Glomerular visceral epithelial cell (primary cell): Measurements from ENCODE around the gene DAB1.
"Not testable (repeated sequence)": the region's sequence is repeated elsewhere in the genome, so short reads cannot be mapped to it uniquely, and the experiment has no call there.

Source experiments
- DNase-seq: peaks from one replicate; pipeline ENCODE4 v3.0.0-alpha.2; 2016; ENCODE audit errors: extremely low spot score

The DAB1 gene

GRCh38 chr1:57360846-57361407 lies 62.9 kb downstream of the DAB1 start:
- DNase-seq, result no peak

GRCh38 chr1:57357462-57357861 lies 66.4 kb downstream of the DAB1 start:
- no peak for DNase-seq

GRCh38 chr1:57353654-57354053 lies 70.2 kb downstream of the DAB1 start:
- DNase-seq, result no peak

GRCh38 chr1:57350610-57351009 lies 73.2 kb downstream of the DAB1 start:
- no peak for DNase-seq

GRCh38 chr1:57348921-57349320 lies 74.9 kb downstream of the DAB1 start:
- no peak for DNase-seq

GRCh38 chr1:57345916-57346315 lies 77.9 kb downstream of the DAB1 start:
- no peak for DNase-seq

GRCh38 chr1:57344265-57344664 lies 79.6 kb downstream of the DAB1 start:
- DNase-seq, result no peak

GRCh38 chr1:57343298-57343915 lies 80.5 kb downstream of the DAB1 start:
- DNase-seq, result not testable (repeated sequence)

- DNase-seq, result no peak
These were observed 82.1 kb downstream of the DAB1 start for GRCh38 chr1:57341721-57342120.

- no peak for DNase-seq
These were observed 83.4 kb downstream of the DAB1 start for GRCh38 chr1:57340334-57341070.

GRCh38 chr1:57337623-57338022 lies 86.2 kb downstream of the DAB1 start:
- DNase-seq, result no peak

- no peak for DNase-seq
These were observed 87.1 kb downstream of the DAB1 start for GRCh38 chr1:57336793-57337192.

- no peak for DNase-seq
These were observed 92.2 kb downstream of the DAB1 start for GRCh38 chr1:57331620-57332019.

- no peak for DNase-seq
These were observed 93.9 kb downstream of the DAB1 start for GRCh38 chr1:57329937-57330336.

GRCh38 chr1:57329001-57329527 lies 94.8 kb downstream of the DAB1 start:
- DNase-seq, result no peak

GRCh38 chr1:57327946-57328345 lies 95.9 kb downstream of the DAB1 start:
- DNase-seq, result no peak

- no peak for DNase-seq
These were observed 96.5 kb downstream of the DAB1 start for GRCh38 chr1:57327336-57327735.

- DNase-seq, result no peak
These were observed 98.3 kb downstream of the DAB1 start for GRCh38 chr1:57325536-57325935.

- no peak for DNase-seq
These were observed 98.7 kb downstream of the DAB1 start for GRCh38 chr1:57325117-57325516.

GRCh38 chr1:57324388-57324787 lies 99.5 kb downstream of the DAB1 start:
- DNase-seq, result no peak

GRCh38 chr1:57321776-57322175 lies 102.1 kb downstream of the DAB1 start:
- no peak for DNase-seq

GRCh38 chr1:57319791-57320190 lies 104.1 kb downstream of the DAB1 start:
- DNase-seq, result no peak

GRCh38 chr1:57319165-57319564 lies 104.7 kb downstream of the DAB1 start:
- no peak for DNase-seq
